ENCODE results near the gene CCDC124. TPM values are rescaled to one million over a fixed set of nuclear protein-coding genes. Genes with fewer than 3 reads are reported as not detected.
A peak's percentile ranks its signal among the peaks of the same experiment; 100 is the strongest.

Gene CCDC124
- polyA plus RNA-seq, 12 donors, result 31.2 to 90.7 (median 45.0) TPM; not detected in 1

DNA sequence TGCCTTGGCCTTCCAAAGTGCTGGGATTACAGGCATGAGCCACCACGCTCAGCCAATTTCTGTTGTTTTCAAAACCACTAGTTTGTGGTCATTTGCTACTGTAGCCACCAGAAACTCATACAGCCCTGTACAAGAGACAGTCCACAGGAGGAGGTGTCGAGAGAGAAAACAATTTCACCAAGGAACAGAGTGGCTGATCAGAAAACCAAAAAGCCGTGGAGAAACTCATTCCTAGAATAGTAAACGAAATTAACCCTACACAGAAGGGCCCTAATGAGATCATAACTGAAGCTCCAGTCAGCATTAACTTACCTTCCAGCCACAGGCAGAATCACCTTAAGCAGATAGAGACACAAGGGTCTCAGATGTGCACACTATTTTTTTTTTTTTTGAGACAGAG, 3.8 kb upstream of the CCDC124 start:
- no peak for DNase-seq

DNA sequence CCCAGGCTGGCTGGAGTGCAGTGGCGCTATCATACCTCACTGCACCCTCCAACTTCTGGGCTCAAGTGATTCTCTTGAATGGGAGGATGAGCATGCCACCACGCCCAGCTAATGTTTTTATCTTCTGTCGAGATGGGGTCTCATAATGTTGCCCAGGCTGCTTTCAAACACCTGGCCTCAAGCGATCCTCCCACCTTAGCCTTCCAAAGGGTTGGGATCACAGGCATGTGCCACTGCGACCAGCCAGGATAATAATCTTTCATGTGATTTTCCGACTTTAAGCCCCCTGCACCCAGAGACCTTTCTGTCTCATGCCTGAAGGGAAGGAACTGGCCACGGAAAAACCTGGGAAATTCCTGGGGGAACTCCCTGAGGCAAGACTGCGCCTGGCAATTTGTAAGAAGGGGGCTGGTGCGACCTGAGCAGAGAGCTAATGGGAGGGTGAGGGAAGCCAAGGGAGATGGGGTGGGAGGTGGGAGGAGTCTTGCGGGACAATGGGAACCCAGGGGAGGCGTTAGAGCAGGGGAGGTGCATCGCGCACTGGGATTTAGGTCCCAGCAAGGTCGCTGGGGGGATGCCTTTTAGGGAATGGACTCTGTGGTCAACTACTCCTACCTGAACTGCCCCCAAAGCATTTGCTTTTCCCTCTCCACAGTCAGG, 1.2 kb upstream of the CCDC124 start:
- no peak for DNase-seq

DNA sequence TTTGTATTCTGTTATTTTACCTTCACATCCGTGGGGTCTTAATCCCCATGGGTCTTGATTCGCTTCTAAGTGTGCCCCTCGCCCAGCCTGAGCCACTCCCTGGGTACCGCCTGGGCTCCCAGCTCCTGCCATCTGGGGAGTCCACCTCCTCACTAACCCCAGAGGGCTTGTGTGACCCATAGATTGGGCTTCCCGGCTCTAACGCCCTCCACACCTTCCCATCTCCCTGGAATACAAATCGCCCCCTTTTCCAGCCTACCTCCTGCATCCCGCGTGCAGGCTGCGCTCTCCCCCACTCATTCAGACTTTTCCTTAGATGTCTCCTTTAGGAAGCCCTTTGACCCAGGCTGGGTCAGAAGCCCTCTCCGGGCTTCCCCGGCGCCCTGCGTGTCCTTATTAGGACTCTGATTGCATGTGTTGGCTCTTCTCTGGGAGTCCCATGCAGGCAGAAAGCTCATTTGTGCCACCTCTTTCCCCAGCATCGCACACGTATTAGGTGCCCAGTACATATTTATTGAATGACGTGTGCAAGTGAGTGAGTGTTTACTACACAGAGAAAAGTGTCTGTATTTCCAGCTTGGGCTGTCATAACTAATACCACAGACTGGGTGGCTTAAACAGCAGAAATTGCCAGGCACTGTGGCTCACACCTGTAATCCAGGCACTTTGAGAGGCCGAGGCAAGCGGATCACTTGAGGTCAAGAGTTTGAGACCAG, 757 bp downstream of the CCDC124 start:
- DNase-seq, result no peak

DNA sequence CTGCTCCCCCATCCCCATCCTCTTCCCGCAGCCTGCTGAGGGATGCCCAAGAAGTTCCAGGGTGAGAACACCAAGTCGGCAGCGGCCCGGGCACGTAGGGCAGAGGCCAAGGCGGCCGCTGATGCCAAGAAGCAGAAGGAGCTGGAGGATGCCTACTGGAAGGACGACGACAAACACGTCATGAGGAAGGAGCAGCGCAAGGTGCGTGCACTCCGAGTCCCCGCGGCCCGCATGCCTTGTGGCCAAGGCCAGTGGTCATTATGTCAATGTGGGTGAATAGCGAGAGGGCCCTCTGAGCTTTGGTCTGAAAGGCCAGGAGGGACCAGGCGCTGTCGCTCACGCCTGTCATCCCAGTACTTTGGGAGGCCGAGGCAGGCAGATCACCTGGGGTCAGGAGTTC, 3.6 kb downstream of the CCDC124 start:
- no peak for DNase-seq

DNA sequence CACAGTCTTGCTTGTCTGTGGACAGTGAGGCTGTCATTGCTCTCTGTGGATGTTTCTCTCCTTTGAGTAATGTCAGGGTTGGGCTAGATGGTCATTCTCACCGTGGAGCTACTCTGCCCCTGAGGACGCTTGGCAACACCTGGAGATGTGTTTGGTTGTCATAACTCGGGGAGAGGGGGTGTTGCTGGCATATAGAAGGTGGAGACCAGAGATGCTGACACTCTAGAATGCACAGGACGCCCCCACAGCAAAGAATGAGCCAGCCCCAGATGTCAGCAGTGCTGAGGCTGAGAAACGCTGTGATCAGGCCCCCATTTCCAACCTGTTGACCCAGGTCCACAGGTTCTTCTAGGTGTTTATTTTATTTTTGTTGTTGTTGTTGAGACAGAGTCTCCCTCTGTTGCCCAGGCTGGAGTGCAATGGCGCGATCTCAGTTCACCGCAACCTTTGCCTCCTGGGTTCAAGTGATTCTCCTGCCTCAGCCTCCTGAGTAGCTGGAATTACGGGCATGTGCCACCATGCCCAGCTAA, 4.6 kb downstream of the CCDC124 start:
- no peak for DNase-seq

DNA sequence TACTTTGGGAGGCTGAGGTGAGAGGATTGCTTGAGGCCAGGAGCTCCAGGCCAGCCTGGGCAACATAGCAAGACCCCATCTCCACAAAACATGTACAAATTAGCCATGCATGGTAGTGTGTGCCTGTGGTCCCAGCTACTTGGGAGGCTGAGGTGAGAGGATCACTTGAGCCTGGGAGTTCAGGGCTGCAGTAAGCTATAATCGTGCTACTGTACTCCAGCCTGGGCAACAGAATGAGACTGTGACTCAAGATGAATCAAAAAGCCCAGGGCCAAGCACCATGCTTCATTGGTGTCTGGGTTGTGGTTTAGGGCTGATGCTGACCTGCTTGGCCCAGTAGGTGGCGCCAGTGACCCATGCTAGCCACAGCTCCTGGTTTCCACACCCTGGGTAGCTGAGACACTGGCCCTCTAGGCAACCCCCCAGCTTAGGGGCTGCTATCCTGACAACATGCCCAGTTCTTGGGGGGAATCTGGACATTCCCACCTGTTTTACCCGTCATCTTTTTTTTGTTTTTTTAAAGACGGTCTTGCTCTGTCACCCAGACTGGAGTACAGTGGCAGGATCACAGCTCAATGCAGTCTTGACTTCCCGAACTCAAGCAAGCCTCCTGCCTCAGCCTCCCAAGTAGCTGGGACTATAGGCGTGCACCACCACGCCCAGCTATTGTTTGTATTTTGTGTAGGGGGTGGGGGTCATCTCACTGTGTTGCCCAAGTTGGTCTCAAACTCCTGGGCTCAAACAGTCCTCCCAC, 5.5 kb downstream of the CCDC124 start:
- peak; percentile 74 for DNase-seq

DNA sequence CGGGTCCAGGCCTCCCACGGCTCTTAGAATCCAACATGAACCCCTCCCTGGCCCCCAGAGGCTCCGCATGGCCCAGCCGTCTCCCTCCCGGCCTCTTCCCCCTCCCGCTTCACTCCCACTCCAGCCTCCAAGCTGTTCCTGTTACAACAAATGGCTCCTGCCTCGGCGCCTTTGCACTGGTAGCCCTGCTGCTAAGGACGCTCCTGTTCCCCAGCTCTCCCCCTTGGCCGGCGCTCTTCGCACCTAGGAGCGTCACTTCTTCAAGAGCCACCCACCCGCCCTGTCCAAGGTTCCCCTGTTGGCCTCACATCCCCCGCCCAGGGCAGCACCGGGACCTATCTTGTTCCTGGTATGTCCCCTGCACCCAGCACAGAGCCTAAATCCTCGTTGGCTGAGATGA, 9.4 kb downstream of the CCDC124 start:
- no peak for DNase-seq

DNA sequence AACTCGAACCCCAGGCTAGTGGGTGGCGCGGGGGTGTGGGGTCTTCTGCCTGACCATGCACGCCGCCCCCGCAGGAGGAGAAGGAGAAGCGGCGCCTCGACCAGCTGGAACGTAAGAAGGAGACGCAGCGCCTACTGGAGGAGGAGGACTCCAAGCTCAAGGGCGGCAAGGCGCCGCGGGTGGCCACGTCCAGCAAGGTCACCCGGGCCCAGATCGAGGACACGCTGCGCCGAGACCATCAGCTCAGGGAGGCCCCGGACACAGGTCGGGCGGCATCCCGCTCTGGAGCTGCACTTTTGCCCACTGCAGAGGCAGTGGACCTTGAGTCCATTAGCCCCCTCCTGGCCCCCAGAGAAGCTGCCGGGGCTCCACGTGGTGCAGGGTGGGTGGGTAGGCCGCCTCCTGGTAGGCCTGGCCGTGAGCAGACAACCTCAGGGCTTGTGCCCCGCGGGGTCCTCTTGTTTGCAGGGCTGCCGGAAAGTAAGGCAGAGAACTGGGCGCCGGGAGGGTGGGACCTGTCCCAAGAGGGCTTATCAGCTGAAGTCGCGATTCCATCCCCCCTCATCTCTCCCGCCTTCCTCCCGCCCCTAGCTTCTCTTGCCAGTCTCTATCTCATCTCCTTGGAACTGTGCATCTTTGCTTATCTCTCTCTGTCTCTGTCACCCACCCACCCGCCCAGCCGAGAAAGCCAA, 9.9 kb downstream of the CCDC124 start:
- no peak for DNase-seq

DNA sequence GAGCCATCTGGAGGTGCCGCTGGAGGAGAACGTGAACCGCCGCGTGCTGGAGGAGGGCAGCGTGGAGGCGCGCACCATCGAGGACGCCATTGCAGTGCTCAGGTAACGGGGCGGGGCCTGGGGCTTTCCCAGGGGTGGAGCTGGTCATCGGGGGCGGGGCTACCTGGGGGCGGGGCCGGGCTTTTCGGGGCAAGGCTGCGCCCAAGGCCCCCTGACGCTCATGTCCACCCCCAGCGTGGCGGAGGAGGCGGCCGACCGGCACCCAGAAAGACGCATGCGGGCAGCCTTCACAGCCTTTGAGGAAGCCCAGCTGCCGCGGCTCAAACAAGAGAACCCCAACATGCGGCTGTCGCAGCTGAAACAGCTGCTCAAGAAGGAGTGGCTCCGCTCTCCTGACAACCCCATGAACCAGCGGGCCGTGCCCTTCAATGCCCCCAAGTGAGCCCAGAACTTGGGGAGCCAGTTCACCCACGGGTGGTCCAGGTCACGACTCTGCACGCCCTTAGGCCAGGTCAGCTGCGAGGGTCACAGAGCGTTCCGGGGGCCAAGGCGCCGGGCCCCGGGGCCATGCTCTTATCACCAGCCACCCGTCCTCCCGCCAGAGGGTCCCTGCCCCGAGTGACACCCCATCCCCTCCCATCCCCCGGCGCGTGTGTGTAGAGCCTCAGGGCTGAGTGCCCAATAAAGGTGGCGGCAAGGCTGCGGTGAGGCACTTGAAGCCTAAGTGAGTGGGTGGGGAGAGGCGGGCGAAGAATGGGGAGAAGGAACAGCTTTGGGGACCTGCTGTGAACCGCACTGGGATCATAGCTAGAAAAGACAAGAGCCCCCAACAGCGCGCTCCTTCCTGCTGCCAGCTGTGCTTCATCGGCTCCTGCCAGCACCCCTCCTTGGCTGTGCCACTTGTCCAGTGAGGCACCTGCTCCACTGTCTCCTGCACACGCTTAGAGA, 10.7 kb downstream of the CCDC124 start:
- no peak for DNase-seq

DNA sequence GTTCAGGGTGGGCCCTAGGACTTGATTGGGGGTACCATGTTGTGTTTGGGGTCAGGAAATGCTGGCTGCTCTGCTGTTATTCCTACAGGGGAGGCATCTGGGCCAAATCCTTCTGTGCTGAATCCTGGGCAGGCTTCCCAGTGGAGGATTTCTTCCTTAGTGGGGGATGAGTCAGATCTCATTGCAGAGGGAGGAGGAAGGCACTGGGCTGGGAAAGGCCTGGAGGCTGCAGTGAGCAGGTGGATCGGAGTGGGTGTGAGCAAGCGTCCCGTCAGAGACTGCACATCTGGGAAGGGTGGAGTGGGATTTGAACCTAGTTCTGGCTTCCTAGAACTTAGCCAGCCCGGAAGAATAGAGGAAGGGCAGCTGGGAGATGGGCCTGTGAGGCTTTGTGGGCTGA, 11.5 kb downstream of the CCDC124 start:
- DNase-seq, result no peak

DNA sequence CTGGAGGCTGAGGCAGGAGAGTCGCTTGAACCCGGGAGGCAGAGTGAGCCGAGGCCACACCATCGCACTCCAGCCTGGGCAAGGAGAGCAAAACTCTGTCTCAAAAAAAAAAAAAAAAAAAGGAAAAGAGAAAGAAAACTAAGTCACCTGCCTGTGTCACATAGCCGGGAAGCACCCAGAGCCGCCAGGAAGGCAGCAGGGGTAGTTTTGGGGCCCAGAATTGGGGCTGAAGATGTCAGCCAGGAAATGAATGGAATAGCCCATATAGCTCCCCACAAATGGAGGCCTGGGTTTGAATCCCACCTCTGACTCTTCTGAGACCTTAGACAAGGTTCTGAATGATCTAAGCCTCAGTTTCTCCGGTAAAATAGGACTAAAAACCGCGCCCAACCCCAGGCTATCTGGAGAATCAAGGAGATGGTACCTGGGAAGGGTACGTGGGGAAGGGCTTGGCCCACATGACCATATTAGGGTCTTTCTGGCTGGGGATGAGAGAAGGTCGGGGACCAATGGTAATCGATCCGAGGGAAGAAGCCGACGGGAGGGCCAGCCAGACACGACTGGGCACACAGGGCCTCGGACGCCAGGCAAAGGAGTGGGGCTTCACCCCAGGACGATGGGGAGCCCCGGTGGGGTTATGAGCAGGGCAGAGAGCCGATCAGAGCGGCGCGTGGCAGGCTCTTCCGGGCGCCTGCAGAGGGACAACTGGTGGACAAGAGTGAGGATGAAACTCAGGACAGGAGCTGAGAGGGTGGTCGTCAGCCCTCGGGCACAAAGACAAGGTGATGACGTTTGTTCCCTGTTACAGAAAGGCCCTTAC, 14.4 kb downstream of the CCDC124 start:
- DNase-seq, result no peak

DNA sequence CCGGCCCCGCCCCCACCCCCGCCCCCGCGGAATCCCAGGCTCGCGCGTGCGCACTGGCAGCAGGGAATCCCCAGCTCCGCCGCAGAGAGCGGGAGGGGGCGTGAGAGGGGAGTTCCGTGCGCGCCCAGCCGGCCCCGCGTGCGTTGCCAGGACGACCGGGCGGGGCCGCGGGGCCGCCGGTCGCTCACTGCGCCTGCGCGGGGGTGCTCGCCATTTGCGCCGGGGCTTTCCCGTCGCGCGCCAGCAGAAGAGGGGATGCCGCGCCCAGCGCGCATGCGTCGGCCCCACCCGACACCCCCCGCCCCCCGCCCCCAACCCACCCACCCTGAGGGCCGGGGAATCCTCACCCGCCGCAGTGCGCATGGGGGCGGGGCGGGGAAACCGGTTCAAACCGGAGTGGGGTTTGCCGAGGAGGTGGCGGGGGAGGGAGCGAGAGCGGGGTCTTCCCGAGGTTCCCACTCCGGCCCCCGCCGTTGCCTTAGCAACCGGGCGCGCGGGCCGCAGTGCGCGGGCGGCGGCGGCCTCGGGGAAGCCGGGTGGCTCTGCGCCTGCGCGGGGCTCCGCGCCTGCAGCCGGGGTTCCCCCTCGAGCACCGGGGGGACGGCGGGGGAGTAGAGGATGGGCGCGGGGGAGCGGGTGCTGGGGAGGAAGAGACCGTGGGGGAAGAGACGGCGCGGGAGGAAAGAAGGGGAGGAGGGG, 15.1 kb downstream of the CCDC124 start:
- DNase-seq, result peak; percentile 93

DNA sequence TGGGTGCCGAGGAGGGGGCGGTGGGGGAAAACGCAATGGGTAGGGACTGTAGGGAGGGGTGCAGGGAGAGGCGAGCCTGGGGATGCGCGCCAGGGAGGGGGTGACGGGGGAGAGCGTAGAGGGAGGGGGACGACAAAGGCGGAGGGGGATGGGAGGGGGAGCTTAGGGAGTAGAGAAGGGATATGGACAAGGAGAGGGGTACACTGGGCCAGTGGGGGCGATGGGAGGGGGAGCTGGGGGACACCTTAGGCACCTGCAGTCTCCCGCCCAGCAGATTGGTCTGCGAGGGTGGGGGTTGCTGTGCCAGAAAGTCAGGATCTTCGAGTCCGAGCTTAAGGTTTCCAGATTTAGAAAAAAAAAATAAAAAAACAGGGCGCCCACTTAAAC, 15.7 kb downstream of the CCDC124 start:
- peak; percentile 48 for DNase-seq

DNA sequence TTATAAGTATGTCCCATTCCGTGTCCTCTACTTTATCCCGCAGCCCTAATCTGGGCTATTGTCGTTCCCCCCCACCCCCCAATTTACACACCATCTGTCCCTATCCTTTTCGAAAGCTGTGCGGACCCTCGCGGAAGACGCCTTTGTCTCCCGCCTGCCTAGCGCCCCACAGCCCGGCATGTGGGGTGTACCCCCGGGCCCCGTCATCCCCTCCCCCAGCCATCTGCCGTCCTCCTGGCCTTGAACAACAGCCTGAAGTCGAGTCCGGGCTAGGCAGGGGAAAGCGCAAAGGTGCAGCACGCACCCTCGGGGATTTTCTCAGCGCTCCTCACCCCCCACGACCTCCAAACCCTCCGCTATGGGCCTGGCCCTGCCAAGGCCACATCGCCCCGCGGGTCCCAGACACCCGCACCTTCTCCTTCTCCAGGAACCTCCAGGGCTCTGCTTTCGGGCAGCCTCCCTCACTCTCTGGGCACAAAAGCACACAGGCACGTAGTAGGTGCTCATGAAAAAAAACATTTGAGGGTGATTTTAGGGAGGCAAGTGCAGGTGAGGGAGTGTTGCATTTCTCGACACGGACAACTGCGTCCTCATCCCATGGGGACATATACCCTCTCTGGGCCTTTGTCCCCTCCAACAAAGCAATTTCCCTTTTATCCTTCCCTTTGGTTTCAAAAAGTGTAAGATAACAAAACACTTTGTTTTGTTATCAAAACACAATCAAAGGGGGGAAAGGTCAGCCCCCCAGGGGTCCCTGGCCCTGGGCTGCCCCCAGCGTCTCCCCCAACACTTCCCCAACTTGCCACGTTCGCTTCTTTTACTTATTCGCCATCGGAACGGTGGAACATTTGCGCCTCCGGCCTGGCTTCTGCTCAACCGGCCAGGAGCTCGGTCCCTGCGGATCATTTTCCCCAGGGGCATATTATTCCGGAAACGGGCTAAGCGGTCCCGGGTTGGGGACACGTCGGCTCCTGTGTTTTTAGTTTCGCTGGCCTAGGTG, 16.4 kb downstream of the CCDC124 start:
- no peak for DNase-seq

DNA sequence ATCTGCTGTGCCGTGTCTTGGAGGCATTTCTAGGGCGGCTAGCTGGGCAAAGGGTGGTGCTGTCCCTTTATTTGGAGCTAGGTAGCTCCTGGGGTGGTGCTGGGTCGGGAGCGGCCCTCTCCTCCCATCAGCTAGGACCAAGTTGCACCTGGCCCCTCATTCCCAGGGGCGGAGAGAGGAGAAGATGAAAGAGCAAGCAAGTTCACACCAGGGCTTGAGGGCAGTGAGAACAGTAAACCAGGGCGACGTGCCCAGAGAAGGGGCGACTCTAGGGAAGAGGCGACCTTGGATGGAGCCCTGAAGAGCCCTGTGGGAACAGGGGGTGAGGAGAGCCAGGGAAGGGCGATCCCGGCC, 17.1 kb downstream of the CCDC124 start:
- DNase-seq, result no peak

DNA sequence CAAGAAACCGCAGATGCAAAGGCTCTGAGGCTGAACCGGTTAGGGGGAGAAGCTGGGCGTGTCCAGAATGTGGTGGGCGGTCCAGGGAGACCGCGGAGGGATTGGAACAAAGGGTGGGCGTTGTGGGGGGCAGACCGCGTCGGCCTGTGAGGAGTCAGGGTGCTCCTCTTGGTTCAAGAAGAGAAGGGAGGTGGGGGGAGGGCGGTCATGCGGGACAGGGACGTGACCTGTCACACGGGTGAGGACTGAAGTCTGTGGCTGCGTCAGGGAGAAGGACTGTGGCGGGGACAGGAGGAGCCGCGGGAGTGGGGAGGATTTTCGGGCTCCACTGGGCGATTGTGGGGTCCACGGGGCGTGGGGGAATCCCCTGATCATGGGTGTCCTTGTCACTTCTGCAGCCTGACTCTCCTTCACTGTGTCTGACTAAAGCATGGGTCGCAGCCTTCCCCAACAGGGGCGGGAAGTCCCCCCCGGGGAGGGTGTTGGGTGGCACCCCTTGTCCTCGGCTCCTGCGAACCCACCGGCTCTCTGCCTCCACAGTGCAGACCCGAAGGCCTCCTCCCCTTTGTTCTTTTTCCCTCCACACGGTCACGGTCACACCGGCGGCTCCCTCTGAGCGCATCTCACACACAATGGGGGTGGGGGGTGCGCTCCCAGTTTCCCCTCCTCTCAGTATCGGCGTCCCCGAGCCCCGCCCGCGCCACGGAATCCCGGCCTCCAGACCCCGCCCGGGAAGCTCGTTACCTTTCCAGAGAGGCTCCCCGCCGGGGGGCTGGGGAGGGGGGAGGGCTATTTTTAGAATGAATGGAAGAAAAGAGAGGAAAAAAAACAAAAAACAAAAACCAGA, 17.7 kb downstream of the CCDC124 start:
- DNase-seq, result no peak
